Astrocyte of the cerebellum (primary cell): Measurements from ENCODE around the gene AP3D1.

Experiments used
- DNase-seq: peaks from one replicate; pipeline ENCODE4 v3.0.0-alpha.2; 2011; ENCODE audit warnings: low read depth
- H3K4me3 ChIP-seq: 2 replicates; pipeline ENCODE4 v1.5.1; 2011; ENCODE audit warnings: mild to moderate bottlenecking, low read depth, low read length, moderate library complexity
- in situ Hi-C: cut with HindIII; loops from 2 replicates; pipeline ENCODE4 v1.10.0; 2017; ENCODE audit warnings: low sequenced_read_pairs
- TF ChIP-seq, protein P1 (sequence below): IDR thresholded peaks from 2 replicates; pipeline ENCODE4 v1.5.1; 2012; ENCODE audit warnings: low read length, low read depth, moderate library complexity, mild to moderate bottlenecking; ENCODE audit errors: missing control alignments

Gene AP3D1

DNA sequence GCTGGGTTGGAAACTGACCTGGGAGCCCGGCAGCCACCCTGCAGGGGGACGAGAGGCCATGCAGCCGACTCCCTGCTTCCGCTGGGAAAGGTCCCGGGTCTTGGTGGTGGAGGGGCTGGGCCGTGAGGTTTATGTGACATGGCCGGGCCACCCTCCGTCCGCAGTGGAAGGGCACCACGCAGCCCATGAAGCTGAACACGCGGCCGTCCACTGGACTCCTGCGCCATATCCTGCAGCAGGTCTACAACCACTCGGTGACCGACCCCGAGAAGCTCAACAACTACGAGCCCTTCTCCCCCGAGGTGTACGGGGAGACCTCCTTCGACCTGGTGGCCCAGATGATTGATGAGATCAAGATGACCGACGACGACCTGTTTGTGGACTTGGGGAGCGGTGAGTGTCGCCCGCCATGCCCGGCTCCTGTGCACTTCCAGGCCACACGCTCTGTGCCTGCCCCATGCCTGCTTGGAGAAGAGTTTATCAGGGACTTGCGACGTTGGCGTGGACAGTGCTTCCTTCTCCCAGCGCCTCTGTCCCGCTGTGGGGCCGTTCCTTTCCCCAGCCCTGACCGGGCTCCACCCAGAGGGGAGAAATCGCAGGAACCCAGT lies 39.6 kb upstream of the AP3D1 start:
- H3K4me3 ChIP-seq: no peak overlapping the region
- in situ Hi-C loops: no loop called here
- TF ChIP-seq, protein P1, sequence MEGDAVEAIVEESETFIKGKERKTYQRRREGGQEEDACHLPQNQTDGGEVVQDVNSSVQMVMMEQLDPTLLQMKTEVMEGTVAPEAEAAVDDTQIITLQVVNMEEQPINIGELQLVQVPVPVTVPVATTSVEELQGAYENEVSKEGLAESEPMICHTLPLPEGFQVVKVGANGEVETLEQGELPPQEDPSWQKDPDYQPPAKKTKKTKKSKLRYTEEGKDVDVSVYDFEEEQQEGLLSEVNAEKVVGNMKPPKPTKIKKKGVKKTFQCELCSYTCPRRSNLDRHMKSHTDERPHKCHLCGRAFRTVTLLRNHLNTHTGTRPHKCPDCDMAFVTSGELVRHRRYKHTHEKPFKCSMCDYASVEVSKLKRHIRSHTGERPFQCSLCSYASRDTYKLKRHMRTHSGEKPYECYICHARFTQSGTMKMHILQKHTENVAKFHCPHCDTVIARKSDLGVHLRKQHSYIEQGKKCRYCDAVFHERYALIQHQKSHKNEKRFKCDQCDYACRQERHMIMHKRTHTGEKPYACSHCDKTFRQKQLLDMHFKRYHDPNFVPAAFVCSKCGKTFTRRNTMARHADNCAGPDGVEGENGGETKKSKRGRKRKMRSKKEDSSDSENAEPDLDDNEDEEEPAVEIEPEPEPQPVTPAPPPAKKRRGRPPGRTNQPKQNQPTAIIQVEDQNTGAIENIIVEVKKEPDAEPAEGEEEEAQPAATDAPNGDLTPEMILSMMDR: no peak
- no peak for DNase-seq

DNA sequence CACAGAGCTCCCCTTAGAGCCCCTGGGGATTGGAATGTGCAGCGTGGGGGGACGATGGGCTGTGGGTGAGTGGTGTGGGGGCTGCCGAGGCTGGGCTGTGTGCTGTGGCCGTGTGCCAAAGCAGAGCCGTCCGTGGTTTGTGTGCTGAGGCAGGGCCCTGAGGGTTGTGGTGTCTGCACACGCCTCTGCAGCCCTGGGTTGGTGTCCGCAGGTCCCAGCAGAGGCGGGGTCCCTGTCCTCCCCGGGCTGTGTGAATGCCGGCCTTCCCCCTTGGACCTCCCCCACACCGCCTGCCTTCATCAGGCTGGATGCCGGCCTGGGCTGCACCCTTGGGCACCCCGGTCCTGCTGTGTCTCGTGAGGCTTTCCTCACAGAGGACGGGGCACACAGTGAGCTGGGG lies 38.5 kb upstream of the AP3D1 start:
- DNase-seq: no peak
- H3K4me3 ChIP-seq: no peak overlapping the region
- TF ChIP-seq, protein P1: no peak
- in situ Hi-C loops: loop anchor here (5.0 kb wide), 1 partner anchor 47 kb away; the partner anchor contains the start of genes PLEKHJ1 and SF3A2

DNA sequence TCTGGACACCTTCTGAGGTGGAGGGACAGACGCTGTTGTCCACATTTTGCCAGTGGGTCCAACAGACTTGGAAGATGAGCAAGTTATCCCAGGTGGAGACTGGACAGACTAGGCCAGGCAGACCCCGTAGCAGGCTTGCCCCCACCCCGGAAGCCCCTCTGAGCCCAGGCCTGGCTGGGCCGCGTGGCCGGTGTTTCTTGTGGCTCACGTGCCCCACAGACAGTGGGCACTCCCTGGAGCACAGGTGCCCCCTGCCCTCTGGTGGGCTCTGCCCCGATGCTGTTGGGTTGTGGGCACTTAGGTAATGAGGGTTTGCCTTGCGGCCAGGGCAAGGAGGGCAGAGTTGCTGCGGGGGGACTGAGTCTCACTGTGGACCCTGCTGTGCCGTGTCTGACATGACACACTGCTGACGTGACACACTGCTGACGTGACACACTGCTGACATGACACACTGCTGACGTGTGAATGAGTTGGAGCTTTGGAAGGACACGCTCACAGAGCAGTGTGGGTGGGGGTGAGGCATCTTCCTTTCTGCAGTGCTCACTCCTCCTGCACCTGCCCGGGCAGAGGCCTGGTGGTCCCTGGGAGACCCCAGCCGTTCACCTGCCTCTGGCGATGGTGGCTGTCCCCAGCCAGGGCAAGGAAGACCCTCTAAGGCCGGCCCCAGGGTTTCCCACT lies 37.5 kb upstream of the AP3D1 start:
- in situ Hi-C loops: loop anchor here (5.0 kb wide), 1 partner anchor 48 kb away; the partner anchor contains the start of genes PLEKHJ1 and SF3A2
- TF ChIP-seq, protein P1: no peak
- DNase-seq: no peak
- H3K4me3 ChIP-seq: no peak overlapping the region

DNA sequence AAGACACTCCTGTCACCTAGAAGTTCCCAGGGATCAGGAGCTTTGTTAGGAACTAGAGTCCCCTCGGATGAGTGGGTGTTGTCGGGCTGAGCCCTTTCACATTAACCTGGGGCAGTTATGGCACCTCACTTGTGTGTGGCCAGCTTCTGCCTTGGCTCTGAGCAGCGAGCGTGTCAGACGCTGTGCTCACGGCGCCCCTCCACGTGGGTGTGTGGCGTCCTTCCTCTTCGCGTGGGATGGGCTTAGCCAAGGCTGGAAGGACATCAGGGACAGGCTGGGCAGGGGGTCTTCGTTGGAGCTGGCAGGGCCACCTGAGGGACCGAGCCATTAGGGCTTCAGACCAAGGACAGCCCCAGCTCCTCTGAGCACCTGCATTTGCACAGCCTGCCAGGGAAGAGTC lies 35.8 kb upstream of the AP3D1 start:
- TF ChIP-seq, protein P1: no peak
- H3K4me3 ChIP-seq: no peak overlapping the region
- in situ Hi-C loops: loop anchor here (5.0 kb wide), 1 partner anchor 50 kb away; the partner anchor contains the start of genes PLEKHJ1 and SF3A2
- no peak for DNase-seq

DNA sequence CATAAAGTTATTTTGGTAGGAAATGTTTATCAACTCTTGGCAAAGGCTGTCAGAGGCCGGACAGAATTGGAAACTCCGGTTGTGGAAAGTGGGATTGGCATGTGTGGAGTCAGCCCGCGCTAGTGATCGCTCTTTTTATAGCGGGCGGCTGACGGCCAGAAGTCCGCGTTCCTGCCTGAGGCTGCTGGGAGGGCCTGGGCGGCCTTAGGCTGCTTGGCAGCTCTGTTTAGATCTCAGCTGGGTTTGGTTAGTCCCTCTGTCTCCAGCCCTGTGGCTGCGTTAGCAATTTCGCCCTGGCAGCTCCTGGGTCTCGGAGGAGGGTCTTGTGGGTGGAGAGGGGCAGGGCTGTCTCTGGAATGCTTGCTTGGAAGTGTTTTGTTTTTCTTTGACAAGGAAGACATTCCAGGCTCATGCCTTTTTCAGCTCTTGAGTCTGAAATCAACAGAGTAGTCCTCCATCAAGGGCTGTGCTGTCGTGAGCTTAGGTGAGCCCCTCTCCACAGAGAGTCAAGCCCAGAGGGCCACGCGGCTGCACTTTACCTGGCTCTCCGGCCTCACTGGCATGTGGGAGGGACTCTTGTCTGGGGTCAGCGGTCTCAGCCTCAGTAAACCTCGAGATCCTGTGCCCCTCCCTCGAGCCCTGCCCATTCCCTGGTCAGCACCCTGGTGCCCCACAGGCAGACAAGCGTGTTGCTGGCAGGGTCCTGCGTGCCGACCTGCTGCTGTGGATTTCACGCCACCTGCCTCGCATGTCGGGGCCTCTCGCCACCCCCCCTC lies 34.9 kb upstream of the AP3D1 start:
- TF ChIP-seq, protein P1: no peak

DNA sequence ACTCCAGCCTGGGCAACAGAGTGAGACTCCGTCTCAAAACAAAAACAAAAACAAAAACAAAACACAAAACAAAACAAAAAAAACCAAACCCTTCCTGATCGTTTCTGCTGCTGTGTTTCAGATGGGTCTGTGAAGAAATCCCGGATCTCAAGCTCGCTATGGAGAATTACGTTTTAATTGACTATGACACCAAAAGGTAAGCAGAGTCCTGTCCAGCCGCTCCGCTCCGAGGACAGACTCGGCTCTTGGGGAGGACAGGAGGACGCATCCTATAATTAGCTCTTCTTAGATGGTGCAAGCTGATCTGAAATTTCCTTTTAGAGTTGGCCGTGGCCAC lies 34.3 kb upstream of the AP3D1 start:
- H3K4me3 ChIP-seq: no peak overlapping the region
- TF ChIP-seq, protein P1: no peak

More for the DNA sequence above, 34.9 kb upstream of the AP3D1 start:
- in situ Hi-C loops: loop anchor here (5.0 kb wide), 1 partner anchor 51 kb away; the partner anchor contains the start of genes PLEKHJ1 and SF3A2
- no peak overlapping the region for H3K4me3 ChIP-seq
- DNase-seq: peak; percentile 91

More for the DNA sequence above, 34.3 kb upstream of the AP3D1 start:
- in situ Hi-C loops: loop anchor here (5.0 kb wide), 1 partner anchor 52 kb away; the partner anchor contains the start of genes PLEKHJ1 and SF3A2
- DNase-seq: no peak
